HG02938 (cell line): ENCODE results near the gene DLST.

Experiments used
- ATAC-seq: cut with Tn5 transposase; IDR thresholded peaks from one replicate; pipeline ENCODE4 v1.9.1; 2021; ENCODE audit warnings: mild to moderate bottlenecking, moderate library complexity; ENCODE audit not compliant: unreplicated experiment

Gene DLST

DNA sequence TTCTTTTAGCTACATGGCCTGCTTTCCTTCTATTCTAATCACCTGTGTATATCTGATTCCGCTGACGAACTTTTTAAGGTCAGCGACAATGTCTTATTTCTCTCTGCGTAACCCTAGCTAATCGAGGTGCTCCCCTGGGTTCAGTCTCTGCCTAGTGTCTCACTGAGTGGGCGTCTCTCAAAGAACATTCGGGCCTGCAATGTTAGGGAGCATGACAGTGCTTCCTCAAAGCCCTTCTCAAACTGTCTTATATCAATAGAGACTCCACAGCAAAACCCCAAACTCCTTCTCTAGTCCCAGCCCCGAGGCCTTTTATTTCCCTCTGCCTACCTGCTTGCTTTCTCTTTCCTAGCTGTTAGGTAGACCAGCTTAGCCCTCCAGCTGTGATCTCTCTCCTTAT is 55.0 kb downstream of the DLST start:
- no peak for ATAC-seq

DNA sequence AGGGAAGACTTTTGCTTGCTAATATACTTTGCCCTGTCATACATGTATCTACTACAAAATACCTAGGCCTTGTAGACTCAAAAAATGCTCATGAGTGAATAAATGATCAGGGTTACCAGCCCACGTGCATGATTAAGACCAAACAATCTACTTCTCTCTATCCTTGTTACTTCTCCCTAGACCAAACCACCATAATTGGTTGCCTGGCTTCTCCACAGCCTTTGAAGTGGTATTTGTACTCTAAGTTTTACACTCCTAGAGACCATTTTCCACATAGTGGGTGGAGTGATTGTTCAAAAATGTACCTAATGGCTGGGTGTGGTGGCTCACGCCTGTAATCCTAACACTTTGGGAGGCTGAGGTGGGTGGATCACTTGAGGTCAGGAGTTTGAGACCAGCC is 55.5 kb downstream of the DLST start:
- ATAC-seq, result no peak

DNA sequence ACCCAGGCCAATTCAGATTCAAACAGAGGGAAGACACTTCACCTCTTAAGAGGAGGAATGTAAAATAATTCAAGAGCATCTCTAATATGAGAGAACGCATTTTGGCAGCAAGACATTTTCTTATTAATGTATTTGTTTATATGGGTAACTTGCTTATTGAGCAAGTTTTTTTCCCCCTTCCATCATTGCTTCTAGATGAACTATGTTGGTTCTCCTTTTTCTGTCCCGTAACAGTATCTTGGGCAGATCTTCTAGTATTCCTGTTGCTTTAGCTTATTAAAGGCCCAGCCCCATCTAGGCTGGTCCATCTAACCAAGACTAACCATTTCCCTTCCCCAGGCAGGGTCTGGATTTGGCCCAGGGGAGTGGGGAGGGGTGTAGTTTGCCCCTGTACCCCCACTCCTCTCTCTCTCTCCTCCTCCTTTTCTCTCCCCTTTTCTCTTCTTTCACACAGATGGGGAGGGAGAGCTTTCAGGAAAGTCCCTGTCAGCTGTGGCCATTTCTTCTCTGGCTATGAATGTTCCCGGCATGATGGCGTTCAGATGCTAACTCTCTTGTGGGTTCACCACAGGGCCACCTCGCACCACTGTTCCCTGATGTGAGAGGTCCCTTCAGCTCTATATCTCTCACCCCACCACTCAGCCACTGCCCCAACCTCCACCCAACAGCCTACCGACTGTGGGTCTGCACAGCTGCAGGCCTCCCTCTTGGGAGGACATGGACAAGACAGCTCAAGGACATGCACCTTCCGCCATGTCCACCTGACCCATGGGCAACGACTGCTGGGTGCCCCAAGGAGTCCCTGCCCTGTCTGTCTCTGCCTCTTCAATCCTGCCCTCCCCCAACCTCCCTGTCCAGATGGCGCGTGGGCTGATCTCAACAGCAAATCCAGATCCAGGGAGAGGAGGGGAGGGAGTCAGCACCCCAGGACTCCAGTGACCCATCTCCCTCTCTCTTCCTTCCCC is 57.1 kb downstream of the DLST start:
- ATAC-seq, result no peak

DNA sequence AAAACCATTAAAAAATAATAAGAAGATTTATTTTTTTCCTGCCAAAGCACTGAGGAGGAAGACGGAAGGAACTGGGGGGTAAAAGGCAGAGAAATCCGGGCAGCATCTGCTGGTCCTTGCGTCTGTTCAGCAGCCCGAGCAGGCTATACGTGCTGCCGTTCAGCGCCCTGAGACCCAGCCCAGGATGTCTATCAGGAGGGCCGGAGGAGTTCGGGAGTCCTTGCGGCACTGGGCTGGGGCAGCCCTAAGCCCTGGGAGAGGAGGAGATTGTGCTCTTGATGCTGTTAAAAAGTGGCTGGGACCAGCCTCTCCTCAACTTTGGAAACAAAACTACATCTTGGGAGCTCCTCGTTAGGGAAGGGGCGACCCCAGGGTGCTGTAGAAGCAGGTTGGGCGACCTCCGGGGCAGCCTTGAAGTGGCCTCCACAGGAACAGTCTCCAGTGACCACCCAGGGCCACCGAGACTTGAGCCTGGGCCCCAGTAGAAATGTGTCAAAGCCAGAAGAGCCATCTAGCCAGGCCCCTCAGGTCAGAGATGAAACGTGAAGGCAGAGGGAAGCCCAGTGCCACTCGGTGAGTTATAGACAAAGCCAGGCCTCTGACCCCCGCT is 59.3 kb downstream of the DLST start:
- no peak for ATAC-seq

DNA sequence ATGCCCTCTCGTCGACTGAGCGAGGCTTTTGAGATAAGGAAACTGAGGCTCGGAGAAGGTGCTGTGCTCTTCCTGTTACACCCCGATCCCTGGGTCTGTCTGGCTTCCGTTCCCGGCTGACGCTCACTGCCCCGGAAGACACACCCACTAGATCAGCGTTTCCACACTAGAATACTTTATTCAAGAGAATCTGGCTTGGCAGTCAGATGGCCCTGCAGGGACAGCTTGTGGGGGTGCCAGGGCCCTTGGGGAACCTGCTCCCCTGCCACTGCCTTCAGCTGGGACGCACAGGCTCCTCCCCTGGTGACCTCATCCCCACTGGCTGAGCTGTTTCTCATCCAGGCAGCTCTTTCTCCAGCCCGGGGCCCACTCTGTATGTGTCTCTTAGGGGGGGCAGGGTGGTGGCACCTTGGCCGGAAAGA is 60.0 kb downstream of the DLST start:
- no peak for ATAC-seq

DNA sequence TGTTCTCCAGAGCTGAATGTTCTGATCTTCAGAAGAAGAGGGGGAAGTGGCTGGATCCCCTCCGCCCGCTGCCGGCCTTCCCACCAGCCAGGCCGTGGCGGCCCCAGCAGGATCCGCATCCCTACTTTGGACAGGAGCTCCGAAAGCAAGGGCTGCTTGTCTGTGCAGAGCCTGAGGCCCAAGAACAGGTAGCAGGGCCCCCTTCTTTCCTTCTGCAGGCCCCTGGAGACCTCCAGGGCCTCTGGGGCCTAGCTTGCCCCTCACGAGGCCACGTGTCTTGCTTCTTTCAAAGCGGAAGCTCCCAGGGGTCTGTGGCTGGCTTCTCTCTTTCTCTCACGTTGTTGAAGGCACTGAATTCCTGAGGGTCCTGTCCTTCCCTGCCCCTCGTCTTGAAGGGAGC is 60.5 kb downstream of the DLST start:
- ATAC-seq, result no peak

DNA sequence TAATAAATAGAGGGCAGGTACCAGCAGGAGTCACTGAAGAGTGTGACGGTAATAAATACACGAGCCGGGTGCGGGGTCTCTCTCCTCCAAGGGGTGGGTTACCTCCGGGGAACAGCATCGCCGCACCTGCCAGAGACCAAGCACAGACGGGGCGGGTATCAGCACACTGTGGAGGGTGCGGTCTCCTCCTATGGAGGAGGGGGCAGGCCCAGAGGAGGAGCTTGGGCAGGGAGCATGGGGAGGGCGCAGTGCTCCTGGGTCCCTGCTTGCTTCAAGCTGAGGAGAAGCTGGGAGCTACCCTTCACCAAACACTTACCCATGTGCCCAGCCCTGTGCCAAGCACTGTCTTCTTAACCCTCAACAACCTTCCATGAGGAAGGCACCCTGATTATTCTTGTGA is 60.9 kb downstream of the DLST start:
- ATAC-seq, result no peak

DNA sequence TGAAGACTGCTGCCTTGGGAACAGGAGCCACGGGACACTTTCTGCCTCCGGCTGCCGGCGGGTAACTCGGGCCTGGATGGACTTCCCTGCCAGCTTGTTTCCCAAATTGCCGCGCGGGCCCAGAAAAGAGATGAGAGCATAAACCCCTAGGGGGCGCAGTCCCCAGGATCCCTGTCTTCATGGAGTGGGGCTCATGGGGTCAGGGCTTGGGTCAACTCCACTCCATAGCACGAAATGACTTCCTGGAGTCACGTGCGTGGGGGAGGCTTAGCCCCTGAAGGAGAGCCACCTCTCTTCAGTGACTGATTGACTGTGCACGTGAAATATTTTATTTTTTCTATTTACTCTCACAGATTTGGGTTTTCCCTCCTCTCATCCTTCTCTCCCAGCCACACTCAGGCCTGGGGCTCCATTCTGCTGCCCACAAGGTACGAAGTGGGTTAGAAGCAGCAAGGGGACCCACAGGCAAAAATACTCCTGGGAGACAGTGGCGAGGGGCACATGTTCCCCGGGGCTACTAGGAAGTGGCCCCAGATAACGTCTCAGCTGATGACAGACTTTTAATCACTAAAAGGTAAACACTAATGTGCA is 63.6 kb downstream of the DLST start:
- ATAC-seq, result no peak

DNA sequence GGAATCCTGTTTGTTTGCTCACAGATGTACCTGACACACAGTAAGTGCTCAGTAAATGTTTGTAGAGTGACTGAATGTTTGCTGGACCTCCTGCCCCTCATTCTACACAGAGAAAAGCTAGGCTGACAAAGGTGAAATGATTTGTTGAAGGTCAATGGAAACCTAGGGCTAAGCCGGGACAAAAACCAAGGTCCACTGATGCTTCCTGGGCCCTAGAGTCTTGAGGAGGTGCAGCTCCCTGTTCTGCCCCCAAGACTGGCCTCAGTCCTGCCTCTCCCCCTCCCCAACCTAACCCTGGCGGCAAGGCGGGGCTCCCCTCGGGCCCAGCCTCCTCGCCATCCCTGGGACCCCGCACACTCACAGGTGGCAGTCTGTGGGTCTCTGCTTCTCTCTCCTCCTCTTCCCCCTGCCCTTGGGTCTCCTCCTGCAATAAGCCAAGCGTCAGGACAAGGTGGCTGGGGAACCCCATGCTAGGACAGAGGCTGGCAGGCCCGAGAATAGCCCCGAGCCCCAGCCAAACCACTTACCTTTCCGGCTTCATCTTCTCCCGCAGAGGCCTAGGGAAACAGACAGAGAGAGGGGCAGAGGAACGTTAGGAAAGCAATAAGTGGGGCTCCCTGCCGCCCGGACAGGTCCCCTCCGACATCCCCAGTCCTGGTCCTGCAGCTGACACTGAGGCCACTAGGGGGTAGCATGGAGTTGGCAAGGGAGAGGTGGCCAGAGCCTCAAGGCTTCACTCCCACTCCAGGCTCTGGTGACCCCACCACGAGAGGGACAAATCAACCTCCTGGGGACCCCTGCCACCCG is 64.3 kb downstream of the DLST start:
- no peak for ATAC-seq

DNA sequence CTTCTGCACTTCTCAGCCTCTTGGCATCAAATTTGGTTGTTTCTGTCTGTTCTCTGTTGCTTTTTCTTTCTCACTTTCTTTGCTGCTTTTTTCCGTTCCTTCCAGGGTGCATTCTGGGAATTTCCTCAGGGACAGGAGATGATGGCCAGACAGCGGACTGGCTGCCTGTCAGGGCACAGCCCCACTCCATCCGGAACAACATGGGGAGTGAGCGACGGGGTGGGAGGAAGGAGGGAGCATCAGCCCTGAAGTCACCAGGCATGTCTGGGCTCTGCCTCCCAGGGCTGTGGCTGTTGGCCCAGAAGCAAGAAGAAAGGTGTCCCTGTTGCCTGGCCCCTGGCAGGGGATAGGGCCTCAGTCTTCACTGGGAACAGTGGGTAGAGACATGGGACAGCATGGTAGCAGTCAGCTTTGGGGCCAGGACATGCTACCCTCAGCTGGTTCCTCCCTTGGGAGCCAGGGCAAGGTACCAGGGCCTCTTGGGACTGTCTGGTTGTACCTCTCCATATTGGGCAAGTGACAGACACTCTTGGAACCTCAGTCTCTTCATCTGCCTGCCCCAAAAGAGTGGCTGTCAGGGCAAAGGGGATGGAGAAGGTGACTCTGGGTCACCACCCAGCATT is 65.1 kb downstream of the DLST start:
- ATAC-seq, result no peak

DNA sequence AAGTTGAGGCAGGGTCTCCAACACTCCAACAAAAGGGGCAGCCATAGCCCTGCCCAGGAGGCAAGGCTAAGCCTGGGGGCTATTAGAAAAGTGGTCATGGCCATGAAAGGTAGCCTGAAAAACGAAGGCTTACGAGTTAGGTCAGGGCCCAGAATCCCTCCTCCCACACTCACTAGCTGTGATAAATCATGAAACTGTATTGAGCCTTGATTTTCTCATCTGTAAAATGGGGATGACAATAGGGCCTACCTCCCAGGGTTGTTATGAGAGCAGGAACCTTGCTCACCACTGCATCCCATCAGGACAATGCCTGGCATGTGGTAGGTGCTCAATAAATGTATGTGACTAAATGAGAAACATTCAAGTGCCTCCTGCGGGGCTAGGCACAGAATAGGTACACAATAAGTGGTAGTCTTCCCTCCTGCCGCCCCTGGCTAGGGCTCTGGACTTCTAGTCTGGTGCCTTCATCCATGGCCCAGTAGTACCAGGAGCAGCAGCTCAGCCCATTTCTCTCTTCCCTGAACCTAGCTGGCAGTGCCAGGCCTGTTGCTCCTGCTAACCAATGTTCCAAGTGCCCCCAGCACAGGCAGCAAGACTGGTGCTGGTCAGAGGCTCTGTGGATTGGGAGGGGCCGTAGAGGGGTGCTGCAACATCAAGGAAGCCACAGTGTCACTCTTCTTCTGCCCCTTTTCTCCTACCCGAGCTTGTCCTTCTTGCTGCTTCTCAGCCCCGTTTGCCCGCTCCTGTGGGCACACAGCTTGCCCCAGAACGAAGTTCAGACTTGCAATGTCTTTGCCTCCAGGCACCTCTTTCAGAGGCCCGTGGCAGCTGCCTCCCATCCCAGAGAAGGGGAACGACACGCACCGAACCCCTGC is 65.9 kb downstream of the DLST start:
- no peak for ATAC-seq

DNA sequence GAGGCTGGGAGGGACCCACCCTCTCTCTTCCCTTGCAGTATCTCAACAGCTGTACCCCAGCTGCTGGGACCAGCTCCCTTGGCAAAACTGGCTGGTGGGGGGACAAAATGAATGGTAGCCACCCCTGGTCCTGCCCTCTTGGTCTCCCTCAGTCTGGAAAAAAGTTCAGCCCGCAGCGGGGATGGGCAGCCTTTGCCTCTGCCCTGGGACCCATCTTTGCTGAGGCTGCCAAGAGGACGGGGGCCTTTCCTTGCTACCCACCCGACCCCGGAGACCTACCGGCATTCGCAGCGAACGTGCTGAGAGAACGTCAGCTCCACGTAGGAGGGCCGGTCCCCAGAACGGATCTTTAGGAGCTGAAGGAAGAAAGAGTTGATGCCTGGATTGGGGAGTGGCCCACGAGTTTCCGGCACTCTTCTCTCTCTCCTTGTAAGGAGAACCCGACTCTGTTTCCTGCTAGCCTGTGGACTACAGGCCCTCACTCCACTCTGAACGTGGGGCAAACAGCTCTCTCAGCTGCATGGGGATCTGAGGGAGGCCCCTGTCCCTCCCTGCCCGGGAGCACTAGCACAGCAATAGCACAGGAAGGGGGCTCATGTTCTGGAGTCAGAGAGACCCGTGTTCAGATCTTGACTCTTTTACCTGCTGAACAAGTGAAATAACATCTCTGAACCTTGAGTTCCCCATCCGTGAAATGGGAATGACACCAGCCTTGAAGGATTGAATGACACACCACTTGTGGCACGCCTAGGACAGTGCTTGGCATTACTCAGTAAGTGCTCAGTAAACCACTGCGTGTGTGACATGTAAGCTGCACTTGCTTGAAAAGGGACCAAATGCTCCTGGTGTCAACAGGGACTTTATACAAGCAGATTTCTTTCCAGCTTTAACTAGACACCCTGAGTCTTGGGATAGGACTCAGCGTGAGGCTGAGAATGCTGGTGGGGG is 66.8 kb downstream of the DLST start:
- no peak for ATAC-seq

DNA sequence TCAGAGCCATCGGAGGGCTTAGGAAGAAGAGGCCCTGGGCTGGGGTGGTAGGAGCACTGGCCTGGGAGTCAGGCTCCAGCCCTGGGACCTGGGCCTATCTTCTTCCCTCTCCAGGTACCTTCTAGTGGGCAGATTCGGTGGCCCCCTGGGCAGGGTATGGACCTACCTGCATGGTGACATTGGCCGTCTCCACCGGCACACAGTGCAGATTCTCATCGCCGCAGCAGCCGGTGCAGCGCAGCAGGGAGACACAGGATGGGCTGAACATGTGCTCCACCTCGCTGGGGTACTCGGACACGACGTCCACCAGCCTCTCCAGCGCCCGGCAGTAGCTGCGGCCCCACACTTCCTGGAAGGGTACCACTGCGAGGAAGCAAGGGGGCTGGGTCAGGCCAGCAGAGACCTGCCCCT is 67.5 kb downstream of the DLST start:
- ATAC-seq, result no peak

DNA sequence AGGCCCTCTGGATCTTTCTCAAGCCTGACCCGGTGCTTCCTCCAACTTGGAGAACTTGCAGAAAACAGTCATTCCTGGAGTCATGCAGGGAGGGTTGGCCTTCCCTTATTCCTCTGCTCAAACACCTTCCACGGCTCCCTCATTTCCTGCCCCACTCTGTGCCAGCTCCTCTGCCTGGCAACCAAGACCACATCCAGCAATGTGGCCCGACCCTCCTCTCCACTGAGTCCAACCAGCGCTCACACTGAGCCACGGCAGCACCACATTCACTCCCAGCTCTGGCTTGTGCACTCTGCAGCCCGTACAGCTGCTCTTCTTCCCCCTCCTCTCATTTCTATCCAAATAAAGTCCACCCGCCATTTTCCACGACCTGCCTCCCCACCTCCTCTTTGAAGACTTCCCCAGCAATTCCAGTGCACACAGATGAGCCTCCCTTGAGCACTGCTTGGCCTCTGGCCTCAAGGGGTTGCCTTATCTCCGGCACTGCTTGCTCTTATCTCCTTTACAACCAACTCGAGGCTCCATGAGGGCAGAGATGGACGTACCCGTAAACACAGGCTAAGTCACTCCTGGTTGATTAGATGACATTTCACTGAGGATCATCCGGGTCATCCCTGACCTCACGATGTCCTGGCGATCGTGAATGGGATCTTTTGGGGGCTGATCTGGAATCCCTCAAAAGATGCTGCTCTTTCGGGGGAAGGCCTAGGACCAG is 68.3 kb downstream of the DLST start:
- no peak for ATAC-seq

DNA sequence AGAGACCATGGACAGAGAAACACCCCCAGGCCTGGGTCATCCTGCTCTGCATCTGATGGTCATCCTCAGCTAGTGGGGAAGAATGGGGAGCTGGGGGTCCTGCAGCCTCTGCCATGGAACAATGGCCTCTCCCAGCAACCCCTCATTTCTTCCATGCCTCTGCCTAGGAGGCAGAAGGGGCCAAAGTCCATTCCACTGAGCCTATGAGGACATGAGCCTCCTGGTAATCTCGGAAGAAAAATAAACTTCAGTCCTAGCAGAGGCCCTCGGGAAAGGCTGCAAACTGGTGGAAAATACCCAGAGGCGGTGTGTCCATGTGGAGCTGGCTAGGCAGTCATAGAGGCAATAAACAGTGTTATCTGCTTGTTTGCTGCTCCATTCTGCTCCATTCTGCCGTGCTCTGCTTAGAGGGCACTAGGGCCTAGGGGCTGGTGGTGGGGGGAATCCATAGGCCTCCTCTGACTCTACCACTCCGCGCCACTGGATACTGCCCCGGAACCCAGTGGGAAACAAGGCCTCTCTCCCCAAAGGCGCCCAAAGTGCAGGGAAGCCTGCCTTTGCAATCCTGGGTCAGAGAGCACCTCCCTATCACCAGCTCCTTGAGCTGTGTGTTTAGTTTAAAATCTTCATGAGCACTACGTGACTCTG is 69.2 kb downstream of the DLST start:
- ATAC-seq, result no peak

DNA sequence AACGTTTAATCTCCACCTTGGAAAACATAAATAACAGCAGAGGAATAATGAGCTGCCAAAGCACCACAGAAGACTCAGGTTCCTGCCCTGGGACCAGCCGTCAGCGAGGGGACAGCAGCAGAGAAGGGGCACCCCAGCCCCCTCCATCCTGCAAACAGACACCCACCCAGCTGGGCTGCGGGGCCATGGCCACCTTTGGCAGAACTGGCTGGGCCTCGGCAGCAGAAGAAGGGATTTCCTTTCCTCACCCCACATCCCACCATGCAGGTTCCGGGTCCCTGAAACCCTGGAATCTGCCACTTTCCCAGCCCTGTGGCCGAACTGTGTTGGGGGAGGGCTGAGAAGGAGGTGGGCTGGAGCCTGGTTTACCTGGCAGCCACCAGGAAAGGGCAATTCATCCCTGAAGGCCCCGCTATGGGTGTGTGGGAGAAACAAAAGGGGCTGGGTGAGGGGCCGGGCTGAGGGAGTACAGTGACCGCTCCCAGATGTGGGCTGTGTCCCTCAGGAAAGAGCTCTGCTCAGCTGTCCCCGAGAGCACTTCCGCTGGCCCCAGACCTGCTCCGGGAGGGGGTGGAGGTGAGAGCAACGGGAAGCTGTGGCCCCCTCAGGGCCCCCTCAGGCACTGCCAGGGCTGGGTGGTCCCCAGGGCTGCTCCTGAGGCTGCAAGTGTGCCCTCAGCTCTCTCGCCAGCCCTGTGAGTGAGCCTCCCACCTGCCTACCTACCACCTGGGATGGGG is 69.9 kb downstream of the DLST start:
- ATAC-seq, result no peak

DNA sequence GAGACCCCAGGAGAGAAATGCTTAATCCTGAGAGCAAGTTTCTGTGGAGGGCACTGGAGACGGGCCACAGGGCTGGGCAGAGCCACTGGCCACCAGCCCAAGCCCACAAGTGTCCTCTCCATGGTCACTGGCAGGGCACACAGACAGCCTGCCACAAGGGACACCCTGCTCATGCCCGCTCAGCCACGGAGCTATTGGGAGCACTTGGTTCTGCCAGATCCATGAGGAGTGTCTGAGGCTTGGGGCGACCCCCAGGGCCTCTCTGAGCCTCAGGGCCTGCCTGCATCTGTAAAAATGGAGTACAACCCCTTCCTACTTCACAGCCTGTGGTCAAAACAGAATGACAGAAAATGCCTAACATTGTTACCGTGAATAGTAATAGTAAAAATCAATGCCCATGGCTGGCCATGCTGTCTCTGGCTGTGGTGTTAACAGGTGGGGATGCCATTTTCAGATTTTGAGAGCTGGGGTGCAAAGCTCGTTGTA is 70.5 kb downstream of the DLST start:
- ATAC-seq, result no peak
